GM18520 (cell line): ENCODE data around the gene ITGA7.

ENCODE experiments used
- ATAC-seq: cut with Tn5 transposase; IDR thresholded peaks from one replicate; pipeline ENCODE4 v1.9.1; 2021; ENCODE audit not compliant: unreplicated experiment

Gene ITGA7

DNA sequence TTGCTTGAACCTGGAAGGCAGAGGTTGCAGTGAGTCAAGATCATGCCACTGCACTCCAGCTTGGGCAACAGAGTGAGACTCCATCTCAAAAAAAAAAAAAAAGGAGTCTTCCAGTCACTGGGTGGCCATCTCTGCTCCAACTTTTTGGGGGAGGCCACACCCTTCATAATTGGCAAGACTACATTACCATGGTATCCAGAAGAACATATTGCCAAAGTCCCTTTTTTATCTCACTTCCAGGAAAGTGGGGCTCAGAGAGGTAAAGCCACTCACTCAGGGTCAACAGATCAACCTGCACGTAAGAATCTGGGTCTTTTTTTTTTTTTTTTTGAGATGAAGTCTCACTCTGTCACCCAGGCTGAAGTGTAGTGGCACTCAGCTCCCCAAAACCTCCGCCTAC is 26.2 kb upstream of the ITGA7 start:
- no peak for ATAC-seq

DNA sequence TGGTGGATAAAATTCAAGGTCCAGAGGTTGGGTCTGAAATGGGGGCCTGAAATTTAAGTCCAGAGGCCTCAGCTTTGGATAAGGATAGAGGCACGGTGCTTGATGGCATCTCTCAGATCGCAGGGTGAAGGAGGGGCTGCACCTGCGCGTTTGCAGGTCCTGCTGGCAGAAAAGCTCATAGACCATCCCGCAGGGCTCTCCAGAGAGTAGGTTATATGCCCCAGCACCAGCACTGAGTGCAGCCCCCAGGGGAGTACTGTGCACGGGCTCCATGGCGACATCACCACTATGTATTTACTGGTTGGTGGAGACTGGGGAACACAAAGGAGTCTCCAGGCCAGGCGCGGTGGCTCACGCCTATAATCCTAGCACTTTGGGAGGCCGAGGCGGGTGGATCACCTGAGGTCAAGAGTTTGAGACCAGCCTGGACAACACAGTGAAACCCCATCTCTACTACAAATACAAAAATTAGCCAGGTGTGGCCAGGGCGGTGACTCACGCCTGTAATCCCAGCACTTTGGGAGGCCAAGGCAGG is 25.4 kb upstream of the ITGA7 start:
- ATAC-seq = no peak

DNA sequence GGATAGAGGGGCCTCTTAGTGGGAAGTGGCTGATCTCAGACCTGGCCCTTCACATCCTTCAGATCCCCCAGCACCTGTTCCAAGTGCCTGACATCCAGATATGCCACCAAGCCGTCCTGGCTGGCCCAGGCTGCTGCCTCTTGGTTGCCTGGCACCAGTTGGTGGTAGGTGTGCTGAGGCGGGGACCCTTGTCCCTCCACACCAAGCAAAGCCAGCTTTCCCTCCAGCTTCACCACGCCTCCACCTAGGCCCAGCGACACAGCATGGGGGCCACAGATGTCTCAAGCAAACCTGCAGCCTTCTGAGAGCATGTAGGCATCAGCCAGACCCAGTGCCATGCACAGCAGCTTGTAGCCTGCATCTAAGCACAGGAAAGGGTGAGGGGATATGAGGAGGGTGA is 24.6 kb upstream of the ITGA7 start:
- ATAC-seq = no peak

DNA sequence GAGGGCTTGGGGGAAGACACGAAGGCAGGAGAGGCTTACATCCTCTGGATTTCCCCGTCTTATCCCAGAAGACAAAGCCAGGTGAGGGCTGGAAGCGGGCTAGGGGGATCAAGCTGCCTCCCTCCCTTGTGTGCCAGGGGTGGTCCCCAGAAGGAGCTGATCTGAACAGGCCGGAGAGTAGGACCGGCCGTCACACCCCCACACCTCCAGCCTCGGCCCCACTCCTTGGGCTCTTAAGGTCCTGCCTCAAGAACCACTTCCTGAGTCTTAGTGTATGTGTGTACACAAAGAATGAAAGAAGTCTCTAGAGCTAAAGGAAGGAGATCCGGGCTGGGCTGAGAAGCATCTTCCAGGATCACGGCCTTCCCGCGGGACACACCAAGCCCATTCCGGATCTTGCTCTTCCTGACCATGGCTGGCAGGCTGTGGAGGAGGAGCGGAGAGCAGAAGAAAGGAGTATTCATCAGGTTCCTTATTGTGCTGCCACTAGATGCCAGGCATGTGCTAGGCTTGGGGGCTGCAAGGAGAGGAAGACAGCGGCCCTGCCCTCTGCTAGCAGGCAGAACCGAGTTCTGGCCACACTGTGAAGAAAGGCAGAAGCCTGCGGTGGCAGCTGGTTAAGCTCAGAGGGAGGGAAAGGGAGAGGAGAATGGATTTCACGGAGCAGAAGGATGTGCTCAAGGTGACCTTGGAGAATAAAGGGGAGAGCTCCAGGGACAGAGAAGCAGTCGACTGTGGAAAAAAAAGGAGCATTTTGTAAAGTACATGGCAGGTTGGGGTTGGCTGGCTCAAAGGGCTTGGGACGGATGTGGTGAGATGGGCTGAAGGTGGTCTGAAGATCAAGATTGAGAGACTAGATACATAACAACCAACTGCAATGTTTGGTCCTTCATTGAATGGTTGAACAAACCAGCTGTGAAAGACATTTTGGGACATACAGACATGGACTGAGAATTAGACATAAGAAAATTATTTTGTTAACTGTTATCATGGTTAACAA is 22.4 kb upstream of the ITGA7 start:
- peak; percentile 24 for ATAC-seq

DNA sequence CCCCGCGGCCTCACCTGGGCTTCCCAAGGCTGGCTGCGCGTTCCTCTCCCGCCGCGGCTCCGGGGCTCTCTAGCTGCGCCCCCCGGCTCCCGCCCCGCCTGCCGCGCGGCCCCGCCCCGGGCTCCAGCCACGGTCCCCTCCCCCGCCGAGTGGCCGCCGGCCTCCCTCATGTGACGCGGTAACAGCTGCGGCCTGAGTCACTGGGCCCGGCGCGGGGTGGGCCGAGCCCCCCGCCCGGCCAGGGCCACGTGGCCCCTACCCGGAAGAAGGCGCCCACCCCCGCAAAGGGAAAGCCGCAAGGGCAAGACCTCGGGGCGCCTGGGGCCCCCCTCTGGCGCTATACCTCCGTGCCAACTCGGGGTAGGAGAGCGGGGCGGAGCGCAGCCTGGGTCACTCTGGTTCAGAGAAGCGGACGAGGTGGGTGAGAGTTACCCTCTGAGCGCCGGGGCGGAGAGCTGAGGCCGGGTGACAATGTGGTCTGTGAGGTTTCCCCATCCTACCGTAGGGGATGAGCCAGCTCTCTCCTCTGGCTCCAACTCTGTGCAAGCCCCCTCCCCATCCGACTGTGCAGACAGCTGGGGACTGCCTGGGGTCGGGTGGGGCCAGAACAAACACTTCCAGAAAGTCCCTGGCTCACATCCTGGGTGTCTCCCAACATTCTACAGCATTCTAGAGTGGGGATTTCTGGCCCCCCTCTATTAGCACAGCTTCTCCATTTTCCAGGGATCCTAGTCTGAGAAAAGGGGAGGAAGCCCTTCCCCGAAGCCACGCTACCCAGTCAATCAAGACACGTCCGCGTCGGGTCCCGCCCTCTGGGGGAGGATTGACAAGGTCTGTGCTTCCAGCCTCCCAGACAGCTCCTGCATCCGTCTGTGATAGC is 21.5 kb upstream of the ITGA7 start, which contains the start of gene CD63:
CD63 (minus strand) TSS at position 71 of the 880 bp plus-strand sequence. CDS start 668 bp downstream, outside the sequence.
- ATAC-seq = peak; percentile 70

DNA sequence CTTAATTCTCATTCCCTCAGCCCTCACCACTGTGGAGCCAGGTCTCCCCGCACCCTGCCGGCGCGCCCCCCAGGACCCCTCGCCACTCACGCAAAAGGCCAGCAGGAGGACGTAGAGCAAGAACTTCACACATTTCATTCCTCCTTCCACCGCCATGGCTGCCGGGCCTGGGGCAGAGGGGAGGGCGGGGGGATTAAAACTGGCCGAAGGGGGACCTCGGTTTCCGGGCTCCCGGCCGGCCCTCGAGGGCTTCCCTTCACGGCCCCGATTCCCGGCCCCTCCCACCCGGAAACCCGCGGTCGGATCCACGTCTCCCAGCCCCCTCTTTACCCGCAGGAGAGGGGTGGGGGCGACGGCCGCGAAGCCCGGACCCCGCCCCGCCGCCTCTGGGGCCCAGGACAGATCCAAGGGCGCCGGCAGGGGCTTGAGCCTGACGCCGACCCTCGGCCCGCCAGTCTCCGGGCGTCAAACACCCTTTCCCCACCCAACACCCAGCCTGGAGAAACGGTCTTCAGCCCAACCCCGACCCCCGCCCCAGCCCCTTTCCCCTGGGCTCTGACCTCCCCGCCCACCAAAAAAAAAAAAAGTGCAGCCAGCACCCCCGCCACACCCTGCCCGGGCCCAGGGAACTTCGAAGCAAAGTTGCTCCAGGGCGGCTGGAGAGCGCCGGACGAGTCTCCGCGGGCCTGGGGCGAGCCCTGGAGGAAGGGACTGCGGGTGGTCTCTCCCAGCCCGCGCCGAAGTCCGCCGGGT is 20.7 kb upstream of the ITGA7 start:
- peak; percentile 13 for ATAC-seq

DNA sequence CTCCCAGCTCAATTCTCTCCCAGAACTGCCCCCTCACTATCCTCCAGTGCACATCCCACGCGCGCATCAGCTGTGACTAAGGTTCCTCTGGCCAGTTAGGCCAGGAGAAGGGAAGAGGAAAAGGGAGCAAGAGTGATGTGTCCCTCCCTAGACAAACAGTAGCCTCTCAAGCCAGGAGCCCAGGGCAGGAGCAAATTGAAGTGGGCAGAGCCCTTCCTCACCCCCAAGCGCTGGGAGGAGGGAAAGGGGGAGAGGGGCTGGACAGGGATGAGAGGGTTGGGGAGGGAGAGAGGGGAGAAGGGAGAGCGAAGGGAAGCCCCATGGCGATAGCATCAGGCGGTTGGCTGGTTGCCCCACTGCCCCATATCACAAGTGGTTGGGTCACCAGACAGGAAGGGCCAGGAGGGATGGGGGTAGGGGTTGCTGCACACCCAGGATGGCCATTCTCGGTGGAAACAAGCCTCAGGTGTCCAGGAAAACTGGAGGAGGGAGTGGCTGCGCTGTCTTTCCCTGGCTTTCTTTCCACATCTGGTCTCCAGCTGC is 20.0 kb upstream of the ITGA7 start:
- ATAC-seq = no peak

DNA sequence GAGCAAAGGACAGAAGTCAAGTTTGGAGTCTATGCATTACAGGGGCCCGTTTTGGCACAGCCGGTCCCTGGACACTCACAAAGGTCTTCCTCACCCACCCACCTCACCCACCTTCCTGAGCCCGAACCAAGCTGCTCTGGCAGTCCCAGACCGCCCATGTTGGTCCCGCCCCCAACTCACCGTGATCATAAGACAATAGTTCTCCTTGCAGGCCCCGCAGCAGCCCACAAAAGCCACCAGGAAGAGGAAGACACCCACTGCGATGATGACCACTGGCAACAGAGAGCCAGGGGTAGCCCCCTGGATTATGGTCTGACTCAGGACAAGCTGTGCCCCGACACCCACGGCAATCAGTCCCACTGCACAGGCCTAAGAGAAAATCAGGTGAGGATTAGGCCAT is 19.3 kb upstream of the ITGA7 start:
- ATAC-seq = no peak

DNA sequence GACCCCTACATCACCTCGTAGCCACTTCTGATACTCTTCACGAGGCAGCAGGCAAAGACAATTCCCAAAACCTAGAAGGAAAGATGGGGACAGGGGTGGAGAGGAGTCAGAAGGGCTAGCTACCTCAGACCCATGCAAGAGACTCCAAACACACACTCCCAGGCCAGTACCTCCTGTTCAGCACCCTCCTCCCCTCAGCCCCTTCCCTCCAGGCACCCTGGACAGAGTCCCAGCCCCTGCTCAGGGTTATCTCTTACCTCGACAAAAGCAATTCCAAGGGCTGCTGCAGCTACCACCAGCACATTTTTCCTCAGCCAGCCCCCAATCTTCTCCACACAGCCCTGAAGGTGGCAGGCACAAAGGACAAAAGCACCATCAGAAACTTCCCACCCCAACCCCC is 17.9 kb upstream of the ITGA7 start:
- ATAC-seq = no peak

DNA sequence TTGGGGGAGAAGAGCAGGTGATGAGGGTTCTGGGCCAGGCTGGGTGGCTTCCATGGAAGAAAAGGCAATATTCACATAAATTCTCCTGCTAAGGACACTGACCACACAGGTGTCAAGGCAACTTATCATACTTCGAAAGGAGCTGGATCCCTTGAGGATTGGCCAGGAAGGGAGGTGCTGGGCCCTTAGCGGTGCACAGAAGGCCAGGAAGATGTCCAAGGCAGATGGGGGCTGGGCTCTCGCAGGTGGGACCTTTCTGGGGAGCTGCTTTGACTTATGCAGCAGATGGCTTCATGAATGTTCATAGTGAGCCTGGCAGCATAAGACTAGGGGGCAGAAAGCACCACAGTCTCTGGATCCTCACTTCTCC is 17.2 kb upstream of the ITGA7 start:
- ATAC-seq = no peak

DNA sequence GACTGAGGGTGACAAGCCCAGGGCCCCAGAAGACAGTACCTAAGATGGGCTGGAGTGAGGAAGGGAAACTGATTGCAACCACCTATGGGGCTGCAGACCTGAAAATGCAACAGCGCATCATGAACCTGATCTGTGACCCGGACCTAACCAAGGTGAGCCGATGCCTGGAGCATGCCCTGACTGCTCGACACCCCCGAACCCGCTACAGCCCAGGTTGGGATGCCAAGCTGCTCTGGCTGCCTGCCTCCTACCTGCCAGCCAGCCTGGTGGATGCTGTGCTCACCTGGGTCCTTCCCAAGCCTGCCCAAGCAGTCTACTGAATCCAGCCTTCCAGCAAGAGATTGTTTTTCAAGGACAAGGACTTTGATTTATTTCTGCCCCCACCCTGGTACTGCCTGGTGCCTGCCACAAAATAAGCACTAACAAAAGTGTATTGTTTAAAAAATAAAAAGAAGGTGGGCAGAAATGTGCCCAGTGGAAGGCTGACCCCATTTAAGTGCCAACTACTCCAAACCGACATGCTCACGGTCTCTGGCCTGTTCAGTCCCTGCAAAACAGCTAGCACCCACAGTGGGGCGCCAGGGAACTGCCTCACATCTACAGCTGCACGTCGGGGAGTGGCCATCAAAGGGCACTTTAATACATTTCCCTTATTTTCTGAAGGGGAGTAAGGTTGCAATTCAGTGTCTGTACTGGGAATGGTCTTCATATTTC is 16.7 kb upstream of the ITGA7 start:
- no peak for ATAC-seq

DNA sequence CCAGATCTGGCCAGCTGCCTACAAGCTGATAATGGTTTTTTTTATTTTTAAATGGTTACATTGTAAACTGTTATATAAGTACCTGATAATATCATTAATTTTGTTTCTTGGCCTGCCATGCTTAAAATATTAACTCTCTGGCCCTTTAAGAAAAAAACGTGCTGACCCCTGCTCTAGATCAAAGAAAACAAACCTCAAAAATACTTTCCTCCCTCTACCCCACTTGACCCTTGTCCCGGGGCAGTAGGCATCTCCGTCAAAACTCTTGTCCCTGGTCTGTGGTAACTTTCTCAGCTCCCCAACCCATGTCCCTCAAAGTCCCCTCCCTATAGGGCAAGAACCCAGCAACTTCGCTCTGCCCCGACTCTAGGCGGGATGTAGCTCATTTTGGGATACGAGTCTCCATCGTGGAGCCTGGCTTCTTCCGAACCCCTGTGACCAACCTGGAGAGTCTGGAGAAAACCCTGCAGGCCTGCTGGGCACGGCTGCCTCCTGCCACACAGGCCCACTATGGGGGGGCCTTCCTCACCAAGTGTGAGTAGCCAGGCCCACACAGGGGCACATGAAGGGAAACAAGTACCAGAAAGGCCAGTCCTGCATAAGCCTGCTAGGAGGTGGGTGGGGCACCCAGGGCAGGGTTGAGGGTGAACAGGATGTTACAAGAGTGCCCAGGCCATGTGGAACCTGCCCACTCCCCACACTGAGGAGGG is 16.0 kb upstream of the ITGA7 start:
- no peak for ATAC-seq

DNA sequence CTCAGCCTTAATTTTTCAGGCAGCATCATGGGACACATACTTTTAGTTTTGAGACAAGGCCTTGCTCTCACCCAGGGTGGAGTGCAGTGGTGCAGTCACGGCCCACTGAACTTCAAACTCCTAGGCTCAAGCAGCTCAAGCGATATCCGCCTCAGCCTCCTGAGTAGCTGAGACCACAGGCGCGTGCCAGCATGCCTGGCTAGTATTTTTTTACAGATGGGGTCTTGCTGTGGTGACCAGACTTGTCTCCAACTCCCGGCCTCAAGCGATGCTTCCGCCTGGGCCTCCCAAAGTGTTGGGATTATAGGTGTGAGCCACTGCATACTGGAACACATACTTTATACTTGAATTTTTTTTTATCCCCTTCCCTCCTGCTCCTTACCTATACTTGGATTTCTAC is 15.2 kb upstream of the ITGA7 start:
- ATAC-seq = no peak

DNA sequence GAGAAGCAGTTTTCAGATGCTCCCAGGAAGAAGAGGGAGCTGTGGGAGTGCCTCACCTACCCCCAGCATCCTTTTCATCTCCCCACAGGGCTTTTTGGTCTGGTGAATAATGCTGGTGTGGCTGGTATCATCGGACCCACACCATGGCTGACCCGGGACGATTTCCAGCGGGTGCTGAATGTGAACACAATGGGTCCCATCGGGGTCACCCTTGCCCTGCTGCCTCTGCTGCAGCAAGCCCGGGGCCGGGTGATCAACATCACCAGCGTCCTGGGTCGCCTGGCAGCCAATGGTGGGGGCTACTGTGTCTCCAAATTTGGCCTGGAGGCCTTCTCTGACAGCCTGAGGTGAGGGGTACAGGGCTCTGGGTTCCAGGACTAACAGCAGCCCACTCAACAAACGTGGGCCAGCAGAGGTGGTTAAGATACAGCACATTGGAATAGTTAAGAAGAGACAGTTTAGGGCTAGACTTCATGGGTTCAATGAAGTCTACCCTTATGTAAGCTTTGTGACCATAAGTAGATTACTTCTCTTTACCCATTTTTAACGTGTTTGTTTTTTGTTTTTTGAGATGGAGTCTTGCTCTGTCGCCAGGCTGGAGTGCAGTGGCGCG is 14.0 kb upstream of the ITGA7 start:
- ATAC-seq = no peak

DNA sequence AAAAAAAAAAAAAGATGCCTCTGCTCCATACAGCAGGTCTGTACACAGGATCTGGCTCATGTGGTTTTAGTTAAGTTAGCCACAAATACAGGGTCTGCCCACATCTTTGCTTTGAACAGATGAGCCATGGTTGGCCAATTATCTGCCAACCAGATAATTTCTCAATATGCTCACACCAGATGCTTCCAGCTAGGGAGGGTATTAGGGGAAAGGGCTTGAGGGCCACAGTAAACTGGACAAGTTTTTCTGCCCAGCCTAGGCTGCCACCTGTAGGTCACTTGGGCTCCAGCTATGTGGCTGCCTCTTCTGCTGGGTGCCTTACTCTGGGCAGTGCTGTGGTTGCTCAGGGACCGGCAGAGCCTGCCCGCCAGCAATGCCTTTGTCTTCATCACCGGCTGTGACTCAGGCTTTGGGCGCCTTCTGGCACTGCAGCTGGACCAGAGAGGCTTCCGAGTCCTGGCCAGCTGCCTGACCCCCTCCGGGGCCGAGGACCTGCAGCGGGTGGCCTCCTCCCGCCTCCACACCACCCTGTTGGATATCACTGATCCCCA is 13.3 kb upstream of the ITGA7 start:
- ATAC-seq = no peak

DNA sequence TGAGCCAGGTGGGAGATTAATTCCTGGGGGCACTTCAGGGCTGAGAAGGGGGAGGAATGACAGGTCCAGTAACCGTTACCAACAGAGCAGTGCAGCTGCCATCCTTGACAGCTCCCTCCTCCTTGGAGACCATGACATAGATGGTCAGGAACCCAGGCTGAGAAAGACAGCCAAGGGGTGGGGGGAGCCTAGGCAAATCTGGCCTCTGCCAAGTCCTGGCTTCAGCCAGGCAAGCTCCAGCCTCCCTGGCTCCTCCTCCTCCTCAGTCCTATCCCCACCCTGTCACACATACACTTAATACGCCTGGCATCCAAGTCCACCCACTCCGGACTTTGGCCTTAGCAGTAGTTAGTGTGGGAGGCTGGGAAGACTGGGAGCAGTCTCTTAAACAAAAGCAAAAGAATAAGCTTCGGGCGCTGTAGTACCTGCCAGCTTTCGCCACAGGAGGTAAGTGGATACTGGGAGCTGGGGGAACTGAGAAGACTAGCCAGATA is 12.4 kb upstream of the ITGA7 start, which contains the start of gene RDH5:
RDH5 (plus strand) TSS at position 323 of the 494 bp plus-strand sequence. CDS start 792 bp downstream, outside the sequence.
- ATAC-seq = no peak

DNA sequence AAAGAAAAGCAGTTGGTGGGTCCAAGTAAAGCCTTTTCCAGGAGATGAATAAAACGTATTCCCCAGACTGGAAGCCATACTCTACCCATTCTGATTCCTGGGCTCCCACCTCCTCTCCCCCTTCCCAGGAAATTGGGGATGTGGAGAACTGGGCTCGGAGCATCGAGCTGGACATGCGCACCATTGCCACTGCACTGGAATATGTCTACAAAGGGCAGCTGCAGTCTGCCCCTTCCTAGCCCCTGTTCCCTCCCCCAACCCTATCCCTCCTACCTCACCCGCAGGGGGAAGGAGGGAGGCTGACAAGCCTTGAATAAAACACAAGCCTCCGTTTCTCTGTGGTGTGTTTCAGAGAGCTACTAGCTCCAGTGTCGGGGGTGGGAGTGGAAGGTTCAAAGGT is 11.7 kb upstream of the ITGA7 start:
- ATAC-seq = no peak

DNA sequence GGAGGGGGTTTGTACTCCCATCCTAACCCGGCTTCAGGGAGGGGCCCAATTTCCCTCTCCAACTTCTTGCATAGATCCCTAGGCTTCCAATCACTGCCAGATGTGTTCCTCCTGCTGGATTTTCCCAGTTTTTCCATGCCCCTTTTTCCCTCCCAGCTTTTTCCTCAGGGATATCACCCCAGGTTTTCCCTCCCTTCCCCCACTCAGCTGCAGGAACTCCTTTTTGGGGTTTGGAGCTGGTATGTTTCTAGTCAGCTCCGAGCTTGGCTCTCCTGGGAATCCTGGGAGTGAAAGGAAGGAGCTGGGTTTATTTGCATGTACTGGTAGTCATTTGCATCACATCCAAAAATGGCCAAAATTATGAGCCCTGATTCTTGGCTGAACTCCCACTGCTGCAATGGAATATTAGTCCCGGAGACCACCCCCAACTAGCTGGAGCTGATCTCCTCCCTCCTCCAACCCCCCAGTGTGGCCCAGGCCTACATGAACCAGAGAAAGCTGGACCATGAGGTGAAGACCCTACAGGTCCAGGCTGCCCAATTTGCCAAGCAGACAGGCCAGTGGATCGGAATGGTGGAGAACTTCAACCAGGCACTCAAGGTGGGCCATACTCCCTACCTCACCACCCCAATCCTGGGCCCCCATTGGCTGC is 11.0 kb upstream of the ITGA7 start:
- no peak for ATAC-seq
